NOMO-1 (cell line): Measurements from ENCODE around the gene ADAMTS14.

ENCODE experiments used
- DNase-seq, 2 experiments: peaks; one replicate each; lab custom pipeline; 2025; ENCODE audit not compliant: unreplicated experiment in 2 of 2; lab: John Stamatoyannopoulos, UW

ADAMTS14 gene

DNA sequence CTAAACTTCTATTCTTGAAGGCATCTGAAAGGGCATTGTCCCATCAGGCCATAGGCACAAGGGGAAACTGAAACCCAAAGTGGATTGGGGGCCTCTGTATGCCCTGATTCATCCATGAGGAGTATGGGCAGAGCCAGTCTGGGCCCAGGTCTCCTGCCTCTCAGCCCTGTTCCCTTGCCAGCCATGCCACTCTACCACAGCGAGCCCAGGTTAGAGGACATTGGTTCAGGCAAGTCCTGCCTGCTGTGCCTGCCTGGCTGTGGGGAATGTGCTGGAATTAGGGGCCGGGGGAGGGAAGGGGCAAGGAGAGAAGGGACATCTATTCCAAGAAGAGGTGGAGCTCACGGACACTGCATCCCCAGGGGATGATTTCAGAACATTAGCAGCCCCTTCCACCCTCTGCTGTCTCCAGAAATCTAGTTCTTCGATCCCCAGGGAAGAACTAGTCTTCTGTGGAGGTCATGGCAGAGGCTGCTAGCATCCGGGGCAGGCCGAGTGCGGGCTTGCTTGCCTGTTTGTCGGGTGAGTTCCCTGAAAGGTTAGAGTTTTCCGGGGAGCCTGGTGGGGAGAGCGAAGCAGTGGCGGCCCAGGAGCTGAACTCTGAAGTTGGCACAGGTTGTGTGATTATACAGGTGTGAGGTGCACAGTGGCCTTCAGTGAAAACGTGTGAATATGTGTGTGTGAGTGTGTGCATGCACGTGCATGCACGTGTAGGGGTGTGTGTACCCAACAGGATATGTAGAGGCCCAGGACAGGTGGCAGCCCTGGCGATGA lies 75.1 kb downstream of the ADAMTS14 start:
- DNase-seq: no peak

DNA sequence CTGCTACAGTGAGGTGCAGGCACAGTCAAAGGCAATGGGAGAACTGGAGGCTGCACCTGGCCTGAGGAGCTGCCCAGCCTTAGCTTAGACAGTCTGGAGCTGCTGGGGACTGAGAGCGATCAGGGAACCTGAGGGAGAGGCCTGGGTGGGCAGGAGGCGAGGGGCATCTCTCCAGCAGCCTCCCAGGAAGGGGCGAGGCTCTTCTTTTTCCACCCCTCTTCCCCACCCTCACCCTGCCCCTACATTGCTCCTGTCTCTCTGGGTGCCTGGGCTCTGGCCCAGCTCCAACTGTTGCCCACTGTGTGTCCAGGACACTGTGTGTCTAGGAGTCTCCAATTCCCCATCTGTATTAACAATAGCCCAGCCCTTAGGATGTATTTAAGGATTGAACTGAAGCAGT lies 76.0 kb downstream of the ADAMTS14 start:
- no peak for DNase-seq

DNA sequence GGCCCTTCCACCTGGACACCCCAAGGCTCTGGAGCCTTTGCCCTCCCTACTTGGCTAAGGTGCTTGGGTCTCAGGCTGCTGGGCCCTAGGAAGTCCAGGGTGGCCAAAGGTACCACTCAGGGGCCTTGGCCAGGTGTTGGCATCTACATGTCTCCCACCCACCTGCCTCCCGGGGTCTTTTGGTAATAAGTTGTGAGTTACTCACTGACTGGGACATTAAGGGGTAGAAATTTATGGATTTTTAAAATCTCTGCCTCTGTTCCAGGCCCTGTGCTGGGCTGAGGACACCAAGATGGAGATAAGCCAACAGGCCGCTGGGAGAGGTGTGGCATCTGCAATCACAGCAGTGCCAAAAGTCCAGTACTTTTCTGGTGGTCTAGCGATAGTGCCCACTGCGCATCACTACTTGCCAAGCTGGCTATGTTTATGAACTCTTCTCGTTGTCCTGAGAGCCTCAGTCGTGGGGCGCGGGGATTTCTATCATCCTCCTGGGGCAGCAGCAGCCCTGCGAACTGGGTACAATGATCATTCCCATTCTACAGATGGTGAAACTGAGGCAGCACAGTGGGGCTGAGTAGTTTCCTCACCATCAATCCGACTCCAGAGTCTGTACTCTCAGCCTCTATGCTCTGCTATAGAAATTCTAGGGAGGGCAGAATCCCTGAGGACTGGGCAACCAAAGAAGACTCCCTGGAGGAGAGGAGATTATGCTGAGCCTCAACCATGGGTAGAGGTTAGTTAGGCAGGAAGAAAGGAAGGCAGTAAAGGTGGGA lies 76.7 kb downstream of the ADAMTS14 start:
- no peak for DNase-seq

DNA sequence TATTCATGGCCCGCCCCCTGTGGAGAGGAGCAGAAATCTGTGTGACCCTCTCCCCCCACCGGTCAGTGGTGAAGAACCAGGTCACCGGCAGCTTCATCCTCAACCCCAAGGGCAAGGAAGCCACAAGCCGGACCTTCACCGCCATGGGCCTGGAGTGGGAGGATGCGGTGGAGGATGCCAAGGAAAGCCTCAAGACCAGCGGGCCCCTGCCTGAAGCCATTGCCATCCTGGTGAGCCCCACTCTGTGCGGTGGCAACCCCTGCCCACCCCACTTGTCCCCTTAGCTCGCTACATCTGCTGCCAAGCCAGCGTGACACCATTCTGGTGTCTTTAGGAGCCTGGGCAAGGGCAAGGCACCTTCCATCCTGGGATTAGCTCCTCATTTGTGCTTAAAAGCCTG lies 77.5 kb downstream of the ADAMTS14 start:
- DNase-seq: no peak

DNA sequence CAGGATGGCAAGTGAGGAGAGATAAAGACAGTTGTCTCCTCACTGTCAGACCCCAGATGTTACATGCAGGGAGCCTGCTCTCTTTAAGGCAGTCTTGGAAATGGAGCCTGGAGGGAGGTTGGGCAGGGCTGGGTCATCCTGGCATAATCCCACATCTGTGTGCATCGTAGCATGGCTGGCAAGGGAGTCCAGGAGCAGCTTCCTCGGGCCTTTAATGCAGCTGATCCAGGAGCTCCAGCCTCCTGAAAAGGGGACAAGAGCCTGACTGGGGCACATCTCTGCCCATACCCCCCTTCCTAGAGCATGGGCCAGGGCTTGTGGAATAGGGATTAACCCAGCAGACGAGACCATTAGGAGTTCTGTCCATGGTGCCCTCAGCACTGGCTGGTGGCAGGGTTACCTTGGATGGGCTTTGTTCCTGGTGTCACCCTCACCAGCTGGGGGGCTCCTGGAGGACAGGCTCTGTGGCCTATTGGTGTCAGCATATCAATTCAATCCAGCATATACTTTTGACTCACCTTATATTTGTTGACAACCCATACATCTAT lies 77.9 kb downstream of the ADAMTS14 start:
- DNase-seq: no peak

DNA sequence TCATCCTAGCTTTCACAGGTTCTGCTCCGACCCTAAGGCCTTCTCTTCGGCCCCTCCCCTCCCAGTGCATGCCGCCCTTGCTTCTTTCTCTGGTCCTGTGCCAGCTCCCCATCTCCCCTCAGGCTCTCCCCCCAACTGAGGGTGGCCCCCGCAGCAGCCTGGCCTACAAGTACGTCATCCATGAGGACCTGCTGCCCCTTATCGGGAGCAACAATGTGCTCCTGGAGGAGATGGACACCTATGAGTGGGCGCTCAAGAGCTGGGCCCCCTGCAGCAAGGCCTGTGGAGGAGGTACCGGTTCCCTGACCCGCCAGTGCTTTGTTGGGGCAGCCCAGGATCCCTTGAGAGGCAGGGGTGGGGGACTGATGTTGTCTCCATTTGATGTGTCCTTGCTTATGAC lies 79.0 kb downstream of the ADAMTS14 start:
- no peak for DNase-seq

DNA sequence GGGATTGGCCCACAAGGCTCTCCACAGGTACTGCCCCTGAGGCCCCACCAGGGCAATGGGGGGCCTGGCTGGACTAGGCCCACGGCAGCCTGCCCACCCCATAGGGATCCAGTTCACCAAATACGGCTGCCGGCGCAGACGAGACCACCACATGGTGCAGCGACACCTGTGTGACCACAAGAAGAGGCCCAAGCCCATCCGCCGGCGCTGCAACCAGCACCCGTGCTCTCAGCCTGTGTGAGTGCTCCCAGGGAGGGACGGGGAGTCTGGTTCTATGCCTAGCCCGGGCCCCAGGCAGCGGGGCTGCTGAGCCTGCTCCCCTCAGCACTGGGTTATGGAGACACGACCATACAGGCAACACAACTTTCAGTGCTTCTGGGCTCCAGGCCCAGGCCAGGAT lies 79.7 kb downstream of the ADAMTS14 start:
- DNase-seq: no peak

DNA sequence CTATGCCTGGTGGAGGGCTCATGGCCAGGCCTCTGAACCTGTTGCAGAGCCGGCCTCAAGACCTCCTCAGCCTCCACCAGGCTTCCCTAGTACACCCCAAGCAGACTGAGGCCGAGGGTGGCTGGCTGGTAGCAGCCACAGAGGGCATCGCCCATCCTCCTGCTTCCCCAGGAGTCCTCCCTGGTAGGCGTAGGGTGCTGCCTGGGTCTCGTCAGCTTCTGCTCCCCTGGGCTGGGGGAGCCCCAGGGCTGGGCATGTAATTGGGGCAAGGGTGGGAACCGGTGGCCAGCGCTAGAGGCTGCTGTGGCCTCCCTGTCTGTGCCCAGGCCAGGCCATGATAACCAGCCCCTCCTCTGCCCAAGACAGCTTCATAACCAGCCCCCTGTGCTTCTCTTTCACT lies 80.3 kb downstream of the ADAMTS14 start:
- no peak for DNase-seq

DNA sequence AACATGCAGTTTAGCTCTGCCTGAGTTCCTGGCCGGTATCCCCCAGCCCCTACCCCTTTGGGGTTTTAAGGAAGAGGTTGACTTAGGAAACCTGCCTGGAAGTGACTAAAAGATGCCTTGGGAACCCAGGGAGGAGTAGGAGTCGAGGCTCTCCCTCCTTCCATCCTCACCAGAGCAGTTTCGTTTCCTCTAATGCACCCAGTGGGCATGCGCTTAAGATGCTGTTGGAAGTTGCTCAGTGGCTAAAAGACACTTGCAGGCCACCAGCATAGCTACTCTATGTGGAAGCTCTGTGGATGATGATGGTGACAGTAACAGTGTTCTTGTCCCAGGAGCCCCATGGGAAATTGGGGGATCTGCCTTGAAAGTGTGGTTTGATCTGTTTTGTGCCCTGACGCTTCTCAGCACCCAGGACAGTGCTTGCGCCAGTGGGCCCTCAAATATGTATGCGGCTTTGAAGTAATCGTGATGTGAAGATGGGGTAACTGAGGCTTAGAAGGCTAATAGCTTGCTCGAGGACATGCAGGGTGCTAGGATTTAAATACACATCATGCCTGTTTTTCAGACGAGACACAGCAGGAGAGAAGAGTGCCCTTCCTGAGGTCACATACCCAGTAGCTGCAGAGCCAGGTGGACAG lies 80.8 kb downstream of the ADAMTS14 start:
- DNase-seq: peak; percentile 52 to 53

DNA sequence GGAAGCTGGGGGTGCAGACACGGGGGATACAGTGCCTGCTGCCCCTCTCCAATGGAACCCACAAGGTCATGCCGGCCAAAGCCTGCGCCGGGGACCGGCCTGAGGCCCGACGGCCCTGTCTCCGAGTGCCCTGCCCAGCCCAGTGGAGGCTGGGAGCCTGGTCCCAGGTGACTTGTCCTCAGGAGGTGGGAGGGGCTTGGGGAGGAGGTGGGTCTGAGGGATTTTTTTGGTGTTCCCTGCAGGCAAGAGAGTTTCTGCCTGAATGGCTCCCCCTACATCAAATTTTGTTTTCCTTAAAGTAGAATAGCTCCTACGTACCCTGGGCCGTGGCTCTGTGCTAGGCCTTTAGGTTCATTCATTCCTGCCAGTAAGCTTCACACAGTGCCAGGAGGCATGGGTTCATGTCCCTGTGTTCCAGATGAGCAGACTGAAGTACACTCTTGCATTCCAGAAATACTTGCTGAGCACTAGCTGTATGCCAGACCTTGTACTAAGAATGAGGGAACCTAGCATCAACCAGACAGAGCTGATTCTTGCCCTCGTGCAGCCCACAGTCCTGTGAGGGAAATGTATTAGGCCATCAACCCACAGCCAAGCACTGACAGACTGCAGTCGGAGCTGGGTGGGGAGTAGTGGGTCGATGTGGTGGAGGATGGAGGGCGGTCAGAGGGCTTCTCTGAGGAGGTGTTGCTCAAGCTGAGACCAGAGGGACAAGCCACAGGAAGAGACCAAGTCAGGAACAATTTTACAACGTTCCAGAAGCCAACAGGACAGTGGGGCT lies 81.7 kb downstream of the ADAMTS14 start:
- DNase-seq: no peak

DNA sequence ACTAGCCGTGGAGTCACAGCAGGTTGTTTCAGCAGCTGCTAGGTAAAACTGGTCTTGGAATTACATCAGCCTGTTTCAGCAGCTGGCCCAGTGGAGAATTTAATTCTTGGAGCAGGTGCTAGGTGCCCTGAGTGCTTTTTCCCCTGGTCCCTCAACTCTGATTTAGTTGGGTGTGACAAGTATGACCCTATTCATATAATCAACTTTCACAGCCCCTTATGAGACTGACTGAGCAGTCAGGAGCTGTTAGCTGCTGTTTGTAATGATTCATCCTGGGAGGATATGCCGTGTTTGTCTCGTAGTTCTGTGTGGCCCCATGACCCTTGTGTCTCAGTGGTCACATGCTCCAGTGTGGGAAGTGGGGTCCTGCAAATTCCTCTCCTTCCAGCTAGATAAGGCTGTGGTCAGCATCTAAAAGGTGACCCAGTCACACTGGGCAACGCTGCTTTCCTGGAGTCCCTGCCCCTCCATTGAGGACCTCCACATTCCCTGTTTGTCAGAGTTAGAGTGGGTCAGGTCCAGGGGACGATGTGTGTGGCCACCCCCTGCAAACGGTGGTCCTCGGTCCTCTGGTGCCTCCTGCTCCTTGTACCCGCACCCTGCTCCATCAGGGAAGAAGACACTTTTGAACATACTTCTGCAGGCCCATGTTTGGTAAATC lies 84.5 kb downstream of the ADAMTS14 start:
- DNase-seq: no peak

DNA sequence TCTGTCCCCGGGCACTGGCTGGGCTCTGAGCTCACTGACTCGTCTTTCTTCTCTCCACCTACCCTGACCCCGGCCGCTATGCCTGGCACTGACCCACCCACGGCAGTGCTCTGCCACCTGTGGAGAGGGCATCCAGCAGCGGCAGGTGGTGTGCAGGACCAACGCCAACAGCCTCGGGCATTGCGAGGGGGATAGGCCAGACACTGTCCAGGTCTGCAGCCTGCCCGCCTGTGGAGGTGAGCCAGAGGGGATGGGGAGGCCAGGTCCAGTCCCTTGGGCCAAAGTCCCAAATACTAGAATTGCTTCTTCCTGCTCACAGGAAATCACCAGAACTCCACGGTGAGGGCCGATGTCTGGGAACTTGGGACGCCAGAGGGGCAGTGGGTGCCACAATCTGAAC lies 85.5 kb downstream of the ADAMTS14 start:
- no peak for DNase-seq

DNA sequence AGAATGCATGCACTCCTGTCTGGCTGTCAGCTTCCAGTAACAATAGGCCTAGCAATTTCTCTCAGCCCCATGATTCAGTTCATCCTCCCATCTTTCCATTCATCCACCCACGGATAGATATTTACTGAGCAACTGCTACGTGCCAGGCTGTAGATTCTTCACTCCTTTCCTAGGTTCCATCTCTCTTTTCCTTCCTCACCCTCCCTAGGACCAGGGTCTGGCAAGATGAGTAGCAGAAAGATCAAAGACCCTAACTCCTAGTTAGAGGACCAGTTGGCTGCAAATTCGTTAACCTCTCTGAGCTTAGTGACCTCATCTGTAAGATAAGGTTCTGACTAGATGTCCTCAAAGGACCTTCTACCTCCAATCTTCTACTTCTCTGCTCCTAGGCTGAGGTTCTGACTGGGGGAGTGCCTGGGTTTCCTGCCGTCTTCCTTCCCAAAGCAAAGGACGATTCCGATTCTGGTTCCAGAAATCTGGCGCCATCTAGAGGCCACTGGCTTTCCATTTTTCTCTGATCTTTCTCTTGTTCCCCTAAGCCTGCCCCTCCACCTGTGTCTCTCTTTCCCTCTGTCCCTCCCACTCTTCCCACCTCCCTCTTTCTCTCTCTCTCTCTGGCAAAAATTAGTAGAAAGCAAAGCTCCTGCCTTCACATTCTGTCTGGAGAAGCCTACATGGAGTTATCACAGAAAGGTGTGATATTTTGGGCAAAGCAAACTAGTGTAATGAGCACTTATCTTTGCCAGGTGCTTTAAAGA lies 86.6 kb downstream of the ADAMTS14 start:
- DNase-seq: peak; percentile 6 to 39

DNA sequence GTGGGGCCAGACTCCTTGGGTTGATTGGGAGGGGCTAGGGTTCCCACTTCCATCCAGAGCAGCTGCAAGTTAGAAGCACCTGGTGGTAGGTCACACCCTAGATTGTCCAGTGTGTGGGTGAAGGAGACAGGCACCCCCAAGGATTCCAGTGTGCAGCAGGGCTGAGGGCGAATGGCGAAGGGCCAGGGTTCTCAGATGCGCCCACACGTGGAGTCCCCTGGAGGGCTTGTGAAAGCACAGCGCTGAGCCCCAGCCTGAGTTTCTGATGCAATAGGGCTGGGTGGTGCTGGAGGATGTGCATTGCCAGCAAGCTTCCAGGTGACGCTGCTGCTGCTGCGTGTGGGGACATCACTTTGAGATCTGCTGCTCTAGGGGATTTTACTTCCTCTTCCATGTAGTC lies 87.5 kb downstream of the ADAMTS14 start:
- peak; percentile 29 to 34 for DNase-seq

DNA sequence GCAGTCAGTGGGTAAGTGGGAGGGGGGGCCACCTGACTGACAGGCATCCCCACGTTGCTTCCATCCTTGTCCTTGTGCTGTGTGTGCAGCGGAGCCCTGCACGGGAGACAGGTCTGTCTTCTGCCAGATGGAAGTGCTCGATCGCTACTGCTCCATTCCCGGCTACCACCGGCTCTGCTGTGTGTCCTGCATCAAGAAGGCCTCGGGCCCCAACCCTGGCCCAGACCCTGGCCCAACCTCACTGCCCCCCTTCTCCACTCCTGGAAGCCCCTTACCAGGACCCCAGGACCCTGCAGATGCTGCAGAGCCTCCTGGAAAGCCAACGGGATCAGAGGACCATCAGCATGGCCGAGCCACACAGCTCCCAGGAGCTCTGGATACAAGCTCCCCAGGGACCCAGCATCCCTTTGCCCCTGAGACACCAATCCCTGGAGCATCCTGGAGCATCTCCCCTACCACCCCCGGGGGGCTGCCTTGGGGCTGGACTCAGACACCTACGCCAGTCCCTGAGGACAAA lies 88.0 kb downstream of the ADAMTS14 start:
- DNase-seq: no peak

DNA sequence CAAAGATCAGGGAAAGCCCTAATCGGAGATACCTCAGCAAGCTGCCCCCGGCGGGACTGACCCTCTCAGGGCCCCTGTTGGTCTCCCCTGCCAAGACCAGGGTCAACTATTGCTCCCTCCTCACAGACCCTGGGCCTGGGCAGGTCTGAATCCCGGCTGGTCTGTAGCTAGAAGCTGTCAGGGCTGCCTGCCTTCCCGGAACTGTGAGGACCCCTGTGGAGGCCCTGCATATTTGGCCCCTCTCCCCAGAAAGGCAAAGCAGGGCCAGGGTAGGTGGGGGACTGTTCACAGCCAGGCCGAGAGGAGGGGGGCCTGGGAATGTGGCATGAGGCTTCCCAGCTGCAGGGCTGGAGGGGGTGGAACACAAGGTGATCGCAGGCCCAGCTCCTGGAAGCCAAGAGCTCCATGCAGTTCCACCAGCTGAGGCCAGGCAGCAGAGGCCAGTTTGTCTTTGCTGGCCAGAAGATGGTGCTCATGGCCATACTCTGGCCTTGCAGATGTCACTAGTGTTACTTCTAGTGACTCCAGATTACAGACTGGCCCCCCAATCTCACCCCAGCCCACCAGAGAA lies 88.8 kb downstream of the ADAMTS14 start:
- no peak for DNase-seq

DNA sequence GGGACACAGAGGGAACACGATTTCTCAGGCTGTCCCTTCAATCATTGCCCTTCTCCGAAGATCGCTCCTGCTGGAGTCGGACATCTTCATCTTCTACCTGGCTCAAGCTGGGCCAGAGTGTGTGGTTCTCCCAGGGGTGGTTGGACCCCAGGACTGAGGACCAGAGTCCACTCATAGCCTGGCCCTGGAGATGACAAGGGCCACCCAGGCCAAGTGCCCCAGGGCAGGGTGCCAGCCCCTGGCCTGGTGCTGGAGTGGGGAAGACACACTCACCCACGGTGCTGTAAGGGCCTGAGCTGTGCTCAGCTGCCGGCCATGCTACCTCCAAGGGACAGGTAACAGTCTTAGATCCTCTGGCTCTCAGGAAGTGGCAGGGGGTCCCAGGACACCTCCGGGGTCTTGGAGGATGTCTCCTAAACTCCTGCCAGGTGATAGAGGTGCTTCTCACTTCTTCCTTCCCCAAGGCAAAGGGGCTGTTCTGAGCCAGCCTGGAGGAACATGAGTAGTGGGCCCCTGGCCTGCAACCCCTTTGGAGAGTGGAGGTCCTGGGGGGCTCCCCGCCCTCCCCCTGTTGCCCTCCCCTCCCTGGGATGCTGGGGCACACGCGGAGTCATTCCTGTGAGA lies 89.5 kb downstream of the ADAMTS14 start:
- no peak for DNase-seq

DNA sequence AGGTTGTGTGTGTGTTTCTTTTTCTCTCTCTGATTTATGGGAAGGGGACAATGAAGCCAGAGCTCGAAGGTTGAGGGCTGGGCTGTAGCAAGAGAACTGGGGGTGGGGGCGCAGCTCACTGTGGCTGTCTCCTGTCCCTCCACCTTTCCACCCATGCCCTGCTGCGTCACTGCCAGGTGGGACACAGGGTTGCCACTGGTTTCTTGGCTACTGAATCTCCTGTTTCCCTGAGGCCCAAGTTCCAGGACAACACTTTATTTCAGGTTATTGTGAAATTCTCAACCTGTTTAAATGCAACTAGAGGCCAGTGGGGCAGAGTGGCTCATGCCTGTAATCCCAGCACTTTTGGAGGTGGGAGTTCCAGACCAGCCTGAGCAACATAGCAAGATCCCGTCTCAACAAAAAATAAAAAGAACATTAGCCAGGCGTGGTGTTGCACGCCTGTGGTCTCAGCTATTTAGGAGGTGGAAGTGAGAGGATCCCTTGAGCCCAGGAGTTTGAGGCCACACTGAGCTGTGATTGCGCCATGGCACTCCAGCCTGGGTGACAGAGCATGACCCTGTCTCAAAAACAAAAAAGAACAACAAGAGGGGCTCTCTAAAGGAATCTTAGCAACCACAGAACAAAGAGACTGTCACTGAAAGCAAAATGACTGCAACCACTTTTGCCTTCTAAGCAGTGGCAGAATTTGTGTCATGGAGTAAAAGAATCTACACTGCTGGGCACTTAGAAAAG lies 90.3 kb downstream of the ADAMTS14 start:
- DNase-seq: peak; percentile 17 to 35
